OCI-LY3 (cell line): Measurements from ENCODE around the gene GATA6.

Experiments
- CTCF ChIP-seq: fragments of 200-600, 300-600 bp; sonication (generic); IDR thresholded peaks from 2 replicates; pipeline ENCODE4 v1.5.1; 2014; ENCODE audit warnings: antibody characterized with exemption, low read length, low read depth
- EZH2phosphoT487 ChIP-seq: fragments of 200-600 bp; shearing (Covaris generic); IDR thresholded peaks from 2 replicates; pipeline ENCODE4 v1.6.1; 2018; ENCODE audit warnings: antibody characterized with exemption, mixed run types, low read depth

- TF ChIP-seq CTCF (no peak), EZH2phosphoT487 (no peak)
Measured at GRCh38 chr18:22223254-22223964, 54.0 kb downstream of the GATA6 start.
